ENCODE measurements around the gene LRRC26.

LRRC26 gene

GRCh38 chr9:137169896-137170358 is at the start of gene LRRC26:
TSS of gene LRRC26 (minus strand) at chr9:137170051. CDS start at chr9:137169943, 108 bp downstream.
- no peaks in the 10 kb centered on the region for H3K36me3 ChIP-seq (ENCODE audit: control insufficient read depth in 5 of 5, insufficient read depth in 5 of 5, low read length in 5 of 5)
- H3K9ac ChIP-seq (ENCODE audit: low read length in 5 of 5) = no peak within 1 kb of the TSS
- peaks cover 0 to 21% (median 16%) of the 10 kb centered on the region in 5 donors for H3K4me1 ChIP-seq (ENCODE audit: control insufficient read depth in 5 of 5, insufficient read depth in 5 of 5, low read length in 5 of 5)
- H3K9me3 ChIP-seq (ENCODE audit: control insufficient read depth in 5 of 5, low read length in 5 of 5) = no peaks in the 10 kb centered on the region
- H3K27ac ChIP-seq (ENCODE audit: low read depth, low read length) = no peak within 1 kb of the TSS
- H3K4me3 ChIP-seq (ENCODE audit: low read depth in 1 of 5, low read length in 5 of 5) = peak within 1 kb of the TSS in 4 of 5 donors; percentile 32 to 66 (median 58)
- H3K27me3 ChIP-seq (ENCODE audit: control insufficient read depth in 5 of 5, insufficient read depth in 4 of 5, low read length in 5 of 5) = peaks cover 37 to 78% (median 59%) of the 10 kb centered on the region in 5 donors

GRCh38 chr9:137218754-137219271 is 49.0 kb upstream of the LRRC26 start:
- H3K9ac ChIP-seq (ENCODE audit: low read length in 5 of 5) = no peak overlapping the region
- peaks cover 0 to 38% (median 32%) of the 10 kb centered on the region in 5 donors for H3K4me1 ChIP-seq (ENCODE audit: control insufficient read depth in 5 of 5, insufficient read depth in 5 of 5, low read length in 5 of 5)
- H3K4me3 ChIP-seq (ENCODE audit: low read depth in 1 of 5, low read length in 5 of 5) = no peak overlapping the region
- no peaks in the 10 kb centered on the region for H3K27me3 ChIP-seq (ENCODE audit: control insufficient read depth in 5 of 5, insufficient read depth in 4 of 5, low read length in 5 of 5)
- H3K9me3 ChIP-seq (ENCODE audit: control insufficient read depth in 5 of 5, low read length in 5 of 5) = no peaks in the 10 kb centered on the region
- peaks cover 0 to 15% (median 12%) of the 10 kb centered on the region in 5 donors for H3K36me3 ChIP-seq (ENCODE audit: control insufficient read depth in 5 of 5, insufficient read depth in 5 of 5, low read length in 5 of 5)
- no peak overlapping the region for H3K27ac ChIP-seq (ENCODE audit: low read depth, low read length)

- Histone ChIP-seq H3K36me3 (ENCODE audit: control insufficient read depth in 5 of 5, insufficient read depth in 5 of 5, low read length in 5 of 5) (peaks cover 0 to 15% (median 12%) of the 10 kb centered on the region in 5 donors), H3K9me3 (ENCODE audit: control insufficient read depth in 5 of 5, low read length in 5 of 5) (no peaks in the 10 kb centered on the region), H3K27me3 (ENCODE audit: control insufficient read depth in 5 of 5, insufficient read depth in 4 of 5, low read length in 5 of 5) (no peaks in the 10 kb centered on the region), H3K9ac (ENCODE audit: low read length in 5 of 5) (peak overlapping the region in 1 of 5 donors; percentile 77), H3K27ac (ENCODE audit: low read depth, low read length) (no peak overlapping the region), H3K4me1 (ENCODE audit: control insufficient read depth in 5 of 5, insufficient read depth in 5 of 5, low read length in 5 of 5) (peaks cover 0 to 36% (median 29%) of the 10 kb centered on the region in 5 donors), H3K4me3 (ENCODE audit: low read depth in 1 of 5, low read length in 5 of 5) (no peak overlapping the region)
These were observed 48.4 kb upstream of the LRRC26 start for GRCh38 chr9:137218212-137218753.

GRCh38 chr9:137217276-137218211 is 47.7 kb upstream of the LRRC26 start:
- peak overlapping the region; percentile 17 to 63 (median 44) for H3K4me3 ChIP-seq (ENCODE audit: low read depth in 1 of 5, low read length in 5 of 5)
- no peak overlapping the region for H3K27ac ChIP-seq (ENCODE audit: low read depth, low read length)
- H3K9me3 ChIP-seq (ENCODE audit: control insufficient read depth in 5 of 5, low read length in 5 of 5) = no peaks in the 10 kb centered on the region
- H3K36me3 ChIP-seq (ENCODE audit: control insufficient read depth in 5 of 5, insufficient read depth in 5 of 5, low read length in 5 of 5) = peaks cover 0 to 15% (median 12%) of the 10 kb centered on the region in 5 donors
- peaks cover 0 to 29% (median 23%) of the 10 kb centered on the region in 5 donors for H3K4me1 ChIP-seq (ENCODE audit: control insufficient read depth in 5 of 5, insufficient read depth in 5 of 5, low read length in 5 of 5)
- H3K27me3 ChIP-seq (ENCODE audit: control insufficient read depth in 5 of 5, insufficient read depth in 4 of 5, low read length in 5 of 5) = no peaks in the 10 kb centered on the region
- peak overlapping the region in 3 of 5 donors; percentile 17 to 77 (median 57) for H3K9ac ChIP-seq (ENCODE audit: low read length in 5 of 5)

GRCh38 chr9:137216188-137216965 is 46.5 kb upstream of the LRRC26 start:
- H3K4me1 ChIP-seq (ENCODE audit: control insufficient read depth in 5 of 5, insufficient read depth in 5 of 5, low read length in 5 of 5) = peaks cover 0 to 24% (median 19%) of the 10 kb centered on the region in 5 donors
- H3K36me3 ChIP-seq (ENCODE audit: control insufficient read depth in 5 of 5, insufficient read depth in 5 of 5, low read length in 5 of 5) = peaks cover 0 to 15% (median 12%) of the 10 kb centered on the region in 5 donors
- no peaks in the 10 kb centered on the region for H3K27me3 ChIP-seq (ENCODE audit: control insufficient read depth in 5 of 5, insufficient read depth in 4 of 5, low read length in 5 of 5)
- no peak overlapping the region for H3K4me3 ChIP-seq (ENCODE audit: low read depth in 1 of 5, low read length in 5 of 5)
- no peaks in the 10 kb centered on the region for H3K9me3 ChIP-seq (ENCODE audit: control insufficient read depth in 5 of 5, low read length in 5 of 5)
- no peak overlapping the region for H3K27ac ChIP-seq (ENCODE audit: low read depth, low read length)
- no peak overlapping the region for H3K9ac ChIP-seq (ENCODE audit: low read length in 5 of 5)

GRCh38 chr9:137215196-137215986 is 45.5 kb upstream of the LRRC26 start:
- H3K4me1 ChIP-seq (ENCODE audit: control insufficient read depth in 5 of 5, insufficient read depth in 5 of 5, low read length in 5 of 5) = peaks cover 0 to 24% (median 18%) of the 10 kb centered on the region in 5 donors
- H3K4me3 ChIP-seq (ENCODE audit: low read depth in 1 of 5, low read length in 5 of 5) = no peak overlapping the region
- no peaks in the 10 kb centered on the region for H3K27me3 ChIP-seq (ENCODE audit: control insufficient read depth in 5 of 5, insufficient read depth in 4 of 5, low read length in 5 of 5)
- H3K9me3 ChIP-seq (ENCODE audit: control insufficient read depth in 5 of 5, low read length in 5 of 5) = no peaks in the 10 kb centered on the region
- no peak overlapping the region for H3K9ac ChIP-seq (ENCODE audit: low read length in 5 of 5)
- no peak overlapping the region for H3K27ac ChIP-seq (ENCODE audit: low read depth, low read length)
- peaks cover 0 to 15% (median 12%) of the 10 kb centered on the region in 5 donors for H3K36me3 ChIP-seq (ENCODE audit: control insufficient read depth in 5 of 5, insufficient read depth in 5 of 5, low read length in 5 of 5)

- Histone ChIP-seq H3K4me3 (ENCODE audit: low read depth in 1 of 5, low read length in 5 of 5) (no peak overlapping the region), H3K36me3 (ENCODE audit: control insufficient read depth in 5 of 5, insufficient read depth in 5 of 5, low read length in 5 of 5) (peaks cover 0 to 16% (median 12%) of the 10 kb centered on the region in 5 donors), H3K9ac (ENCODE audit: low read length in 5 of 5) (no peak overlapping the region), H3K27ac (ENCODE audit: low read depth, low read length) (no peak overlapping the region), H3K9me3 (ENCODE audit: control insufficient read depth in 5 of 5, low read length in 5 of 5) (no peaks in the 10 kb centered on the region), H3K27me3 (ENCODE audit: control insufficient read depth in 5 of 5, insufficient read depth in 4 of 5, low read length in 5 of 5) (no peaks in the 10 kb centered on the region), H3K4me1 (ENCODE audit: control insufficient read depth in 5 of 5, insufficient read depth in 5 of 5, low read length in 5 of 5) (peaks cover 0 to 24% (median 18%) of the 10 kb centered on the region in 5 donors)
These were observed 44.8 kb upstream of the LRRC26 start for GRCh38 chr9:137214620-137215019.

GRCh38 chr9:137213160-137214060 is 43.6 kb upstream of the LRRC26 start:
- peaks cover 0 to 19% (median 17%) of the 10 kb centered on the region in 5 donors for H3K4me1 ChIP-seq (ENCODE audit: control insufficient read depth in 5 of 5, insufficient read depth in 5 of 5, low read length in 5 of 5)
- H3K27ac ChIP-seq (ENCODE audit: low read depth, low read length) = no peak overlapping the region
- no peak overlapping the region for H3K4me3 ChIP-seq (ENCODE audit: low read depth in 1 of 5, low read length in 5 of 5)
- H3K36me3 ChIP-seq (ENCODE audit: control insufficient read depth in 5 of 5, insufficient read depth in 5 of 5, low read length in 5 of 5) = peaks cover 0 to 22% (median 12%) of the 10 kb centered on the region in 5 donors
- H3K9ac ChIP-seq (ENCODE audit: low read length in 5 of 5) = no peak overlapping the region
- no peaks in the 10 kb centered on the region for H3K9me3 ChIP-seq (ENCODE audit: control insufficient read depth in 5 of 5, low read length in 5 of 5)
- H3K27me3 ChIP-seq (ENCODE audit: control insufficient read depth in 5 of 5, insufficient read depth in 4 of 5, low read length in 5 of 5) = no peaks in the 10 kb centered on the region
